Keratinocyte (primary cell): ENCODE results near the gene UBE2E1. TPM values are rescaled to one million over a fixed set of nuclear protein-coding genes. Genes with fewer than 3 reads are reported as not detected.

Source experiments
- DNase-seq: peaks from one replicate; pipeline ENCODE4 v3.0.0-alpha.2; 2011; ENCODE audit warnings: low read depth, missing footprints, low spot score
- FAIRE-seq: peaks from 2 replicates; lab custom pipeline; 2011; peaks lifted over from hg19 to GRCh38; lab: Jason Lieb, UNC
- H2AFZ ChIP-seq: 2 replicates; pipeline ENCODE4 v1.6.0; 2012; ENCODE audit warnings: low read length, control low read depth, inconsistent platforms; ENCODE audit not compliant: control insufficient read depth
- H3K27ac ChIP-seq: 2 replicates; pipeline ENCODE4 v1.5.1; 2011; ENCODE audit warnings: low read length; ENCODE audit not compliant: control insufficient read depth, insufficient read depth
- H3K27me3 ChIP-seq: 3 replicates; pipeline ENCODE4 v1.6.0; 2011; ENCODE audit warnings: low read length; ENCODE audit not compliant: control insufficient read depth, insufficient read depth; ENCODE audit errors: extremely low read depth
- H3K36me3 ChIP-seq, 2 experiments: 2 replicates in 1 of 2; 3 replicates in 1 of 2; pipeline ENCODE4 v1.5.1; 2011; ENCODE audit warnings: low read length in 2 of 2, mild to moderate bottlenecking in 1 of 2; ENCODE audit not compliant: control insufficient read depth in 2 of 2, insufficient read depth in 2 of 2; ENCODE audit errors: extremely low read depth in 1 of 2
- H3K4me1 ChIP-seq: 3 replicates; pipeline ENCODE4 v1.5.1; 2011; ENCODE audit warnings: low read length; ENCODE audit not compliant: control insufficient read depth, insufficient read depth; ENCODE audit errors: extremely low read depth
- H3K4me2 ChIP-seq: 3 replicates; pipeline ENCODE4 v1.6.0; 2011; ENCODE audit warnings: low read depth, low read length; ENCODE audit not compliant: control insufficient read depth, insufficient read depth; ENCODE audit errors: extremely low read depth
- H3K4me3 ChIP-seq, 3 experiments: fragments of 200-600 bp in 1 of 3; sonication (generic) in 1 of 3; 2 replicates in 2 of 3; 3 replicates in 1 of 3; pipeline ENCODE4 v1.5.1; 2011 to 2016; ENCODE audit warnings: low read length in 3 of 3, mild to moderate bottlenecking in 3 of 3, control low read depth in 2 of 3, inconsistent platforms in 1 of 3, low read depth in 1 of 3, mixed read lengths in 1 of 3, mixed run types in 1 of 3, moderate library complexity in 1 of 3; ENCODE audit not compliant: control insufficient read depth in 2 of 3, insufficient read depth in 2 of 3; ENCODE audit errors: extremely low read depth in 1 of 3
- H3K79me2 ChIP-seq: 2 replicates; pipeline ENCODE4 v1.6.0; 2012; ENCODE audit warnings: low read length; ENCODE audit not compliant: control insufficient read depth, insufficient read depth
- H3K9ac ChIP-seq: 3 replicates; pipeline ENCODE4 v1.6.0; 2011; ENCODE audit warnings: low read length; ENCODE audit not compliant: control insufficient read depth, insufficient read depth; ENCODE audit errors: extremely low read depth
- H3K9me1 ChIP-seq: 3 replicates; pipeline ENCODE4 v1.6.0; 2011; ENCODE audit warnings: low read length; ENCODE audit not compliant: control insufficient read depth, insufficient read depth; ENCODE audit errors: extremely low read depth
- H3K9me3 ChIP-seq: 2 replicates; pipeline ENCODE4 v1.5.1; 2012; ENCODE audit warnings: low read depth, low read length; ENCODE audit not compliant: control insufficient read depth
- H4K20me1 ChIP-seq: 3 replicates; pipeline ENCODE4 v1.6.0; 2011; ENCODE audit warnings: low read length; ENCODE audit not compliant: control insufficient read depth, insufficient read depth; ENCODE audit errors: extremely low read depth
- EZH2 ChIP-seq: IDR thresholded peaks from one replicate; pipeline ENCODE4 v1.6.1; 2012; ENCODE audit warnings: inconsistent platforms, mild to moderate bottlenecking, low read length, moderate library complexity
- dilution Hi-C: fragments of 300-500 bp; cut with MboI; formaldehyde crosslinking; loops from one replicate; pipeline ENCODE4 v1.7.0; 2020; ENCODE audit warnings: low sequenced_read_pairs; ENCODE audit not compliant: extremely low pct_ligation_motif_present
- polyA plus RNA-seq, 5 experiments: library from polyadenylated mRNA; depleted of rRNA in 3 of 5; stranded (reverse) in 3 of 5; stranded (forward) in 1 of 5; unstranded in 1 of 5; fragments of >200 nt; gene quantifications; 1 replicate in 1 of 5; 2 replicates in 3 of 5; 3 replicates in 1 of 5; pipeline versions ENCODE4 v1.2.1 to v1.2.3, GENCODE V29; 2011 to 2012; ENCODE audit warnings: missing spikeins in 2 of 5, low read depth in 1 of 5, low replicate concordance in 1 of 5
- TF ChIP-seq, protein P1 (sequence below), 3 experiments: IDR thresholded peaks in 1 of 3; conservative IDR thresholded peaks in 1 of 3; optimal IDR thresholded peaks in 1 of 3; 2 replicates in 2 of 3; 3 replicates in 1 of 3; pipeline versions ENCODE3 to v1.5.1; 2011; ENCODE audit warnings: low read length in 3 of 3, mild to moderate bottlenecking in 3 of 3, moderate library complexity in 2 of 3, control low read depth in 1 of 3, inconsistent platforms in 1 of 3; ENCODE audit not compliant: insufficient read depth in 2 of 3; ENCODE audit errors: extremely low read depth in 1 of 3

UBE2E1 gene
- polyA plus RNA-seq, 1 donor (not counting 4 experiments of a cell fraction or from before 2014, with no cell fraction given), result 205 TPM

DNA sequence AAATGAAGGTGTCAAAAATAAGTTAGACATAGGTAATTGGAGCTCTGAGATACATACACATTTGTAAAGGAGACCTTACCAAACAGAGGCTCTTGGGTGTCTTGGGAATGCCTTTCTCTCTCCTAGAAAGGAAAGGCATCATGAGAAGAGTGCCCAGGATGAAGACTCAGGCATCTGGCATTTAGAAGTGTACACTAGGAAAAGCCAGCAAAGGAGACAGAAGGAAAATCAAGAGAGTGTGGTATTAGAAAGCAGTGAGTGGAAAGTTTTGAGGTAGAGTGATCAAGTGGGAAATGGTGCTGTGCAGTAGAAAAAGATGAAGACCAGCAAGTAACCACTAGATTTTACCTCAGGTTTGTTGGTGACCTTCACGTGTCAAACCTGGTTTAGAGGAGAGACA is 16.1 kb downstream of the UBE2E1 start:
- TF ChIP-seq, protein P1, sequence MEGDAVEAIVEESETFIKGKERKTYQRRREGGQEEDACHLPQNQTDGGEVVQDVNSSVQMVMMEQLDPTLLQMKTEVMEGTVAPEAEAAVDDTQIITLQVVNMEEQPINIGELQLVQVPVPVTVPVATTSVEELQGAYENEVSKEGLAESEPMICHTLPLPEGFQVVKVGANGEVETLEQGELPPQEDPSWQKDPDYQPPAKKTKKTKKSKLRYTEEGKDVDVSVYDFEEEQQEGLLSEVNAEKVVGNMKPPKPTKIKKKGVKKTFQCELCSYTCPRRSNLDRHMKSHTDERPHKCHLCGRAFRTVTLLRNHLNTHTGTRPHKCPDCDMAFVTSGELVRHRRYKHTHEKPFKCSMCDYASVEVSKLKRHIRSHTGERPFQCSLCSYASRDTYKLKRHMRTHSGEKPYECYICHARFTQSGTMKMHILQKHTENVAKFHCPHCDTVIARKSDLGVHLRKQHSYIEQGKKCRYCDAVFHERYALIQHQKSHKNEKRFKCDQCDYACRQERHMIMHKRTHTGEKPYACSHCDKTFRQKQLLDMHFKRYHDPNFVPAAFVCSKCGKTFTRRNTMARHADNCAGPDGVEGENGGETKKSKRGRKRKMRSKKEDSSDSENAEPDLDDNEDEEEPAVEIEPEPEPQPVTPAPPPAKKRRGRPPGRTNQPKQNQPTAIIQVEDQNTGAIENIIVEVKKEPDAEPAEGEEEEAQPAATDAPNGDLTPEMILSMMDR (optimal IDR thresholded peaks at IDR 0.05 in 1 of 3, IDR thresholded peaks at IDR 0.05 in 1 of 3, conservative IDR thresholded peaks at IDR 0.05 in 1 of 3; ENCODE audit: extremely low read depth in 1 of 3, insufficient read depth in 2 of 3, low read length in 3 of 3), result no peak
- no peak for TF ChIP-seq EZH2
- FAIRE-seq (no peak), DNase-seq (no peak)
- peaks cover 12% of the 10 kb centered on the region for H4K20me1 ChIP-seq
- no peaks in the 10 kb centered on the region for H3K27me3 ChIP-seq
- dilution Hi-C loops, result no loop called here
- no peak overlapping the region for H3K4me3 ChIP-seq
- no peaks in the 10 kb centered on the region for H3K9me3 ChIP-seq
- no peak overlapping the region for H3K9ac ChIP-seq
- H2AFZ ChIP-seq, result no peak overlapping the region
- H3K27ac ChIP-seq, result no peak overlapping the region
- H3K79me2 ChIP-seq, result peaks cover 61% of the 10 kb centered on the region
- peaks cover 20% of the 10 kb centered on the region for H3K4me1 ChIP-seq
- H3K36me3 ChIP-seq, result peaks cover 2 to 4% of the 10 kb centered on the region in 2 experiments
- peaks cover 5% of the 10 kb centered on the region for H3K9me1 ChIP-seq
- no peak overlapping the region for H3K4me2 ChIP-seq

DNA sequence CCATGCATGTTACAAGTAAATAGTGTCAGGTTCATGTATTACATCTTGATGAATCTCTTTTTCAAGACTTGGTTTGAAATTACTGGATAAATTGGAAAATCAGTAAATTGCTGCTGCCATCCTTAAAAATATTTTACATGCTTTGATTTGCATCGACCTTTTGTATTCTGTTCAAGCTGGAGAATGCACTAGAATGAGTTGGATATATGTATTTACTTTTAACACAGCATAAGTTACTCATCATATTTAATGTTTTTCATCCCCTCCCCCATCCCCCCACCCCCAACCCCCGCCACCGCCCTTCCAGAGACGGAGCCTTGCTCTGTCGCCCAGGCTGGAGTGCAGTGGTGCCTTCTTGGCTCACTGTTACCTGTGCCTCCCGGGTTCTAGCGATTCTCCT is 16.8 kb downstream of the UBE2E1 start:
- DNase-seq (no peak), FAIRE-seq (no peak)
- peaks cover 62% of the 10 kb centered on the region for H3K79me2 ChIP-seq
- no peak overlapping the region for H3K9ac ChIP-seq
- dilution Hi-C loops, result no loop called here
- no peak for TF ChIP-seq EZH2
- TF ChIP-seq, protein P1 (optimal IDR thresholded peaks at IDR 0.05 in 1 of 3, IDR thresholded peaks at IDR 0.05 in 1 of 3, conservative IDR thresholded peaks at IDR 0.05 in 1 of 3; ENCODE audit: extremely low read depth in 1 of 3, insufficient read depth in 2 of 3, low read length in 3 of 3), result no peak
- peaks cover 12% of the 10 kb centered on the region for H4K20me1 ChIP-seq
- no peaks in the 10 kb centered on the region for H3K9me3 ChIP-seq
- no peak overlapping the region for H3K27ac ChIP-seq
- no peak overlapping the region for H2AFZ ChIP-seq
- H3K9me1 ChIP-seq, result peaks cover 5% of the 10 kb centered on the region
- H3K27me3 ChIP-seq, result no peaks in the 10 kb centered on the region
- H3K4me3 ChIP-seq, result no peak overlapping the region
- H3K4me1 ChIP-seq, result peaks cover 20% of the 10 kb centered on the region
- peaks cover 2 to 4% of the 10 kb centered on the region in 2 experiments for H3K36me3 ChIP-seq
- H3K4me2 ChIP-seq, result no peak overlapping the region
